Liver (tissue), 9 donors: ENCODE data around the gene PLXNA2. TPM values are rescaled to one million over a fixed set of nuclear protein-coding genes. Genes with fewer than 3 reads are reported as not detected.

ENCODE experiments used
- DNase-seq: peaks from one replicate; pipeline ENCODE4 v3.0.0-alpha.2; 2017; ENCODE audit warnings: low spot score
- H3K27ac ChIP-seq, 2 donors: one replicate each; pipeline ENCODE4 v1.7.0; 2013; ENCODE audit warnings: inconsistent platforms in 2 of 2, low read length in 2 of 2, control low read depth in 1 of 2, low read depth in 1 of 2, mild to moderate bottlenecking in 1 of 2
- H3K27me3 ChIP-seq, 4 donors: one replicate each; pipeline versions ENCODE4 v1.6.1 to v1.7.0; 2013; ENCODE audit warnings: low read length in 3 of 4, inconsistent platforms in 1 of 4, mild to moderate bottlenecking in 1 of 4, moderate library complexity in 1 of 4; ENCODE audit not compliant: control insufficient read depth in 4 of 4, insufficient read depth in 4 of 4
- H3K36me3 ChIP-seq, 4 donors: one replicate each; pipeline versions ENCODE4 v1.6.1 to v1.7.0; 2013; ENCODE audit warnings: low read length in 3 of 4, mild to moderate bottlenecking in 3 of 4, low read depth in 1 of 4, moderate library complexity in 1 of 4; ENCODE audit not compliant: control insufficient read depth in 4 of 4, insufficient read depth in 3 of 4
- H3K4me1 ChIP-seq, 4 donors: one replicate each; pipeline versions ENCODE4 v1.6.1 to v1.7.0; 2013; ENCODE audit warnings: low read length in 3 of 4, mild to moderate bottlenecking in 3 of 4, moderate library complexity in 1 of 4; ENCODE audit not compliant: control insufficient read depth in 4 of 4, insufficient read depth in 4 of 4
- H3K4me3 ChIP-seq, 3 donors: one replicate each; pipeline versions ENCODE4 v1.6.1 to v1.7.0; 2013; ENCODE audit warnings: low read length in 3 of 3, control low read depth in 1 of 3, low read depth in 1 of 3, mild to moderate bottlenecking in 1 of 3
- H3K9ac ChIP-seq, 2 donors: one replicate each; pipeline ENCODE4 v1.7.0; 2013; ENCODE audit warnings: low read length in 2 of 2, mild to moderate bottlenecking in 2 of 2, moderate library complexity in 2 of 2, control low read depth in 1 of 2, low read depth in 1 of 2
- H3K9me3 ChIP-seq, 4 donors: one replicate each; pipeline versions ENCODE4 v1.6.1 to v1.7.0; 2013; ENCODE audit warnings: low read length in 3 of 4; ENCODE audit not compliant: control insufficient read depth in 4 of 4
- EGR1 ChIP-seq, 2 donors: IDR thresholded peaks; 2 replicates each; pipeline ENCODE4 v1.6.1; 2016 to 2018; ENCODE audit warnings: antibody characterized with exemption in 2 of 2, low read depth in 2 of 2
- FOXA1 ChIP-seq: IDR thresholded peaks from 2 replicates; pipeline ENCODE4 v1.6.1; 2016; ENCODE audit warnings: antibody characterized with exemption
- FOXA2 ChIP-seq: IDR thresholded peaks from 2 replicates; pipeline ENCODE4 v1.6.1; 2016; ENCODE audit warnings: antibody characterized with exemption
- GABPA ChIP-seq, 2 donors: IDR thresholded peaks in 1 of 2; conservative IDR thresholded peaks in 1 of 2; 2 replicates each; pipeline ENCODE4 v1.6.1; 2016; ENCODE audit warnings: antibody characterized with exemption in 2 of 2, mild to moderate bottlenecking in 1 of 2, moderate library complexity in 1 of 2
- HNF4A ChIP-seq, 2 donors: conservative IDR thresholded peaks; 2 replicates each; pipeline ENCODE4 v1.6.1; 2016; ENCODE audit warnings: antibody characterized with exemption in 2 of 2, mild to moderate bottlenecking in 2 of 2
- HNF4G ChIP-seq: IDR thresholded peaks from 2 replicates; pipeline ENCODE4 v1.6.1; 2016; ENCODE audit warnings: antibody characterized with exemption
- JUND ChIP-seq, 2 donors: IDR thresholded peaks; 2 replicates each; pipeline ENCODE4 v1.6.1; 2016; ENCODE audit warnings: antibody characterized with exemption in 2 of 2
- NR2F2 ChIP-seq: IDR thresholded peaks from 2 replicates; pipeline ENCODE4 v1.6.1; 2016; ENCODE audit warnings: antibody characterized with exemption
- RXRA ChIP-seq, 2 donors: IDR thresholded peaks; 2 replicates each; pipeline ENCODE4 v1.6.1; 2017 to 2018; ENCODE audit warnings: antibody characterized with exemption in 2 of 2, mild to moderate bottlenecking in 1 of 2
- SP1 ChIP-seq: IDR thresholded peaks from 2 replicates; pipeline ENCODE4 v1.6.1; 2018; ENCODE audit warnings: antibody characterized with exemption, mild to moderate bottlenecking
- TAF1 ChIP-seq: conservative IDR thresholded peaks from 2 replicates; pipeline ENCODE4 v1.6.1; 2016; ENCODE audit warnings: antibody characterized with exemption, mild to moderate bottlenecking
- YY1 ChIP-seq: IDR thresholded peaks from 2 replicates; pipeline ENCODE4 v1.6.1; 2016; ENCODE audit warnings: antibody characterized with exemption, mild to moderate bottlenecking
- WGBS: extraction: QIAGEN DNeasy Blood & Tissue Kit; methylation state at CpG from one replicate; pipeline ENCODE4 v1.1.7; 2013; 5-methylcytosine and 5-hydroxymethylcytosine counted together
- polyA plus RNA-seq, 2 donors: library from polyadenylated mRNA; stranded (reverse) in 1 of 2; unstranded in 1 of 2; fragments of 200-250 nt in 1 of 2; fragments of >200 nt in 1 of 2; fragmentation: Nextera tagmentation in 1 of 2; extraction: Ambion mirVana in 1 of 2; gene quantifications; one replicate each; pipeline versions ENCODE4 v1.2.1 to v1.2.3, GENCODE V29; 2013 to 2015
- total RNA-seq, 2 donors: library from RNA; depleted of rRNA; stranded (reverse); fragments of >200 nt; gene quantifications; one replicate each; pipeline ENCODE4 v1.2.3, GENCODE V29; 2014
- TF ChIP-seq, protein P1 (sequence below): IDR thresholded peaks from 2 replicates; pipeline ENCODE4 v1.6.1; 2016; ENCODE audit warnings: antibody characterized with exemption
- TF ChIP-seq, protein P2 (sequence below): IDR thresholded peaks from 2 replicates; pipeline ENCODE4 v1.6.1; 2016; ENCODE audit warnings: antibody characterized with exemption
- TF ChIP-seq, protein P3 (sequence below): fragments of 150-350 bp; IDR thresholded peaks from 2 replicates; pipeline ENCODE4 v1.5.1; 2017; ENCODE audit warnings: improper control_type of control experiment, low read depth, low read length; ENCODE audit not compliant: missing input control
- TF ChIP-seq, protein P4 (sequence below): IDR thresholded peaks from 2 replicates; pipeline ENCODE4 v1.6.1; 2016; ENCODE audit warnings: antibody characterized with exemption, mild to moderate bottlenecking
- TF ChIP-seq, protein P5 (sequence below): IDR thresholded peaks from 2 replicates; pipeline ENCODE4 v1.6.1; 2016; ENCODE audit warnings: antibody characterized with exemption
- donor health status: healthy.
- donor health status: healthy.
- donor health status: healthy.
- donor health status: healthy.
- donor health status: healthy.

The PLXNA2 gene
- total and polyA plus RNA-seq, 4 donors, result 1.8 to 9.2 (median 2.8) TPM

DNA sequence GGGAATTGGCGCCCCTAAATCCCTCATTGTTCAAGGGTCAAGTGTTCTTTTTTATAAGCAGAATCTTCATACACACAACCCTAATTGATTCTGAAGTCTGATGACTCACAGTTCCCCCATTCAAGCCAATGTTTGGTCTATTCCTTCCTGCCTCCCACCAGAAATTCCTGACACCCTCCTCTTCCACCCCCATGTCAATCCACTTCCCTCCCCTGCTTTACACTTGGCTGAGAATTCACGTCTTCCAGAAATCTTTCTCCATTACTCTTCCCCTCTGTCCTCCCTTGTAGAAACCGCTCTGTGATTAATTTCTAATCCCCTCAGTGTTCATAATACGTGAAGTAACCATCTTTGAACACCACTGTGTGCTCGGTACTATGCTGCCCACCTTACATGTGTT lies 257.0 kb downstream of the PLXNA2 start:
- Histone ChIP-seq H3K4me1 (no peaks in the 10 kb centered on the region), H3K27ac (no peak overlapping the region), H3K9ac (no peak overlapping the region), H3K36me3 (no peaks in the 10 kb centered on the region), H3K4me3 (no peak overlapping the region), H3K9me3 (no peaks in the 10 kb centered on the region), H3K27me3 (no peaks in the 10 kb centered on the region)
- WGBS, result 89% methylated on average over 5 of the region's 5 CpGs
- TF ChIP-seq FOXA2 (no peak), EGR1 (IDR thresholded peaks at IDR 0.05; ENCODE audit: low read depth in 2 of 2) (no peak), FOXA1 (no peak), HNF4A (conservative IDR thresholded peaks at IDR 0.05) (no peak), JUND (IDR thresholded peaks at IDR 0.05) (no peak), NR2F2 (no peak), TAF1 (no peak), GABPA (IDR thresholded peaks at IDR 0.05 in 1 of 2, conservative IDR thresholded peaks at IDR 0.05 in 1 of 2) (no peak), SP1 (no peak), HNF4G (no peak), YY1 (no peak)
- TF ChIP-seq, protein P1, sequence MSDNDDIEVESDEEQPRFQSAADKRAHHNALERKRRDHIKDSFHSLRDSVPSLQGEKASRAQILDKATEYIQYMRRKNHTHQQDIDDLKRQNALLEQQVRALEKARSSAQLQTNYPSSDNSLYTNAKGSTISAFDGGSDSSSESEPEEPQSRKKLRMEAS, result no peak
- TF ChIP-seq, protein P2, sequence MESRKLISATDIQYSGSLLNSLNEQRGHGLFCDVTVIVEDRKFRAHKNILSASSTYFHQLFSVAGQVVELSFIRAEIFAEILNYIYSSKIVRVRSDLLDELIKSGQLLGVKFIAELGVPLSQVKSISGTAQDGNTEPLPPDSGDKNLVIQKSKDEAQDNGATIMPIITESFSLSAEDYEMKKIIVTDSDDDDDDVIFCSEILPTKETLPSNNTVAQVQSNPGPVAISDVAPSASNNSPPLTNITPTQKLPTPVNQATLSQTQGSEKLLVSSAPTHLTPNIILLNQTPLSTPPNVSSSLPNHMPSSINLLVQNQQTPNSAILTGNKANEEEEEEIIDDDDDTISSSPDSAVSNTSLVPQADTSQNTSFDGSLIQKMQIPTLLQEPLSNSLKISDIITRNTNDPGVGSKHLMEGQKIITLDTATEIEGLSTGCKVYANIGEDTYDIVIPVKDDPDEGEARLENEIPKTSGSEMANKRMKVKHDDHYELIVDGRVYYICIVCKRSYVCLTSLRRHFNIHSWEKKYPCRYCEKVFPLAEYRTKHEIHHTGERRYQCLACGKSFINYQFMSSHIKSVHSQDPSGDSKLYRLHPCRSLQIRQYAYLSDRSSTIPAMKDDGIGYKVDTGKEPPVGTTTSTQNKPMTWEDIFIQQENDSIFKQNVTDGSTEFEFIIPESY, result no peak
- TF ChIP-seq, protein P3, sequence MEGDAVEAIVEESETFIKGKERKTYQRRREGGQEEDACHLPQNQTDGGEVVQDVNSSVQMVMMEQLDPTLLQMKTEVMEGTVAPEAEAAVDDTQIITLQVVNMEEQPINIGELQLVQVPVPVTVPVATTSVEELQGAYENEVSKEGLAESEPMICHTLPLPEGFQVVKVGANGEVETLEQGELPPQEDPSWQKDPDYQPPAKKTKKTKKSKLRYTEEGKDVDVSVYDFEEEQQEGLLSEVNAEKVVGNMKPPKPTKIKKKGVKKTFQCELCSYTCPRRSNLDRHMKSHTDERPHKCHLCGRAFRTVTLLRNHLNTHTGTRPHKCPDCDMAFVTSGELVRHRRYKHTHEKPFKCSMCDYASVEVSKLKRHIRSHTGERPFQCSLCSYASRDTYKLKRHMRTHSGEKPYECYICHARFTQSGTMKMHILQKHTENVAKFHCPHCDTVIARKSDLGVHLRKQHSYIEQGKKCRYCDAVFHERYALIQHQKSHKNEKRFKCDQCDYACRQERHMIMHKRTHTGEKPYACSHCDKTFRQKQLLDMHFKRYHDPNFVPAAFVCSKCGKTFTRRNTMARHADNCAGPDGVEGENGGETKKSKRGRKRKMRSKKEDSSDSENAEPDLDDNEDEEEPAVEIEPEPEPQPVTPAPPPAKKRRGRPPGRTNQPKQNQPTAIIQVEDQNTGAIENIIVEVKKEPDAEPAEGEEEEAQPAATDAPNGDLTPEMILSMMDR, result no peak
- TF ChIP-seq, protein P4, sequence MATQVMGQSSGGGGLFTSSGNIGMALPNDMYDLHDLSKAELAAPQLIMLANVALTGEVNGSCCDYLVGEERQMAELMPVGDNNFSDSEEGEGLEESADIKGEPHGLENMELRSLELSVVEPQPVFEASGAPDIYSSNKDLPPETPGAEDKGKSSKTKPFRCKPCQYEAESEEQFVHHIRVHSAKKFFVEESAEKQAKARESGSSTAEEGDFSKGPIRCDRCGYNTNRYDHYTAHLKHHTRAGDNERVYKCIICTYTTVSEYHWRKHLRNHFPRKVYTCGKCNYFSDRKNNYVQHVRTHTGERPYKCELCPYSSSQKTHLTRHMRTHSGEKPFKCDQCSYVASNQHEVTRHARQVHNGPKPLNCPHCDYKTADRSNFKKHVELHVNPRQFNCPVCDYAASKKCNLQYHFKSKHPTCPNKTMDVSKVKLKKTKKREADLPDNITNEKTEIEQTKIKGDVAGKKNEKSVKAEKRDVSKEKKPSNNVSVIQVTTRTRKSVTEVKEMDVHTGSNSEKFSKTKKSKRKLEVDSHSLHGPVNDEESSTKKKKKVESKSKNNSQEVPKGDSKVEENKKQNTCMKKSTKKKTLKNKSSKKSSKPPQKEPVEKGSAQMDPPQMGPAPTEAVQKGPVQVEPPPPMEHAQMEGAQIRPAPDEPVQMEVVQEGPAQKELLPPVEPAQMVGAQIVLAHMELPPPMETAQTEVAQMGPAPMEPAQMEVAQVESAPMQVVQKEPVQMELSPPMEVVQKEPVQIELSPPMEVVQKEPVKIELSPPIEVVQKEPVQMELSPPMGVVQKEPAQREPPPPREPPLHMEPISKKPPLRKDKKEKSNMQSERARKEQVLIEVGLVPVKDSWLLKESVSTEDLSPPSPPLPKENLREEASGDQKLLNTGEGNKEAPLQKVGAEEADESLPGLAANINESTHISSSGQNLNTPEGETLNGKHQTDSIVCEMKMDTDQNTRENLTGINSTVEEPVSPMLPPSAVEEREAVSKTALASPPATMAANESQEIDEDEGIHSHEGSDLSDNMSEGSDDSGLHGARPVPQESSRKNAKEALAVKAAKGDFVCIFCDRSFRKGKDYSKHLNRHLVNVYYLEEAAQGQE, result no peak
- no peak for DNase-seq

DNA sequence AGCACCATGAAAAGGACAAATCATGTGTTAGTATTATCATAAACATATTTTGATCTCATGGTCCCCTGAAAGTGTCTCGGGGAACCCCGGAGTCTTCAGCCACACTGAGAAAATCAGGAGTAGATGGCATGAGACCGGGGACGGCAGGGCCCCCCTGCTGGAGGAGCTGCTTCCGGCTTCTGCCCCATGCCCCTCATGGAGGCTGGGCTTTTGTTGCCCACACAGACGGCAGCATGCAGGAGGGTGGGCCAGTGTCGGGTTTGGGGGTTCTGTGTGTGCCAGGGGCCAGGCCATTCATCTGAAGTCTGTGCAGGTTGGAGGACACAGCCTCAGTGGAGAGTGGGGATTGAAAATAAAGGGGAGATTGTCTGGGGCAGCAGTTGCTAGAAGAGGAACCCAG lies 258.2 kb downstream of the PLXNA2 start:
- Histone ChIP-seq H3K9me3 (no peaks in the 10 kb centered on the region), H3K4me1 (no peaks in the 10 kb centered on the region), H3K27ac (no peak overlapping the region), H3K36me3 (no peaks in the 10 kb centered on the region), H3K9ac (no peak overlapping the region), H3K27me3 (no peaks in the 10 kb centered on the region), H3K4me3 (no peak overlapping the region)
- TF ChIP-seq EGR1 (IDR thresholded peaks at IDR 0.05; ENCODE audit: low read depth in 2 of 2) (no peak), SP1 (no peak), FOXA2 (no peak), FOXA1 (no peak), GABPA (IDR thresholded peaks at IDR 0.05 in 1 of 2, conservative IDR thresholded peaks at IDR 0.05 in 1 of 2) (no peak), HNF4A (conservative IDR thresholded peaks at IDR 0.05) (no peak), TAF1 (no peak), RXRA (IDR thresholded peaks at IDR 0.05) (no peak)
- TF ChIP-seq, protein P4, result no peak
- TF ChIP-seq, protein P3, result no peak
- TF ChIP-seq, protein P1, result no peak
- TF ChIP-seq, protein P5, sequence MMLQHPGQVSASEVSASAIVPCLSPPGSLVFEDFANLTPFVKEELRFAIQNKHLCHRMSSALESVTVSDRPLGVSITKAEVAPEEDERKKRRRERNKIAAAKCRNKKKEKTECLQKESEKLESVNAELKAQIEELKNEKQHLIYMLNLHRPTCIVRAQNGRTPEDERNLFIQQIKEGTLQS, result no peak
- 92% methylated on average over 7 of the region's 7 CpGs for WGBS
- no peak for DNase-seq
